ENCODE data around the gene SGK1. TPM values are rescaled to one million over a fixed set of nuclear protein-coding genes. Genes with fewer than 3 reads are reported as not detected.

The SGK1 gene
- polyA plus RNA-seq, 1 donor from 2014 or later: 10.3 TPM

- Histone ChIP-seq H4K20me1 (ENCODE audit: insufficient read depth) (no peaks in the 10 kb centered on the region), H3K9me3 (ENCODE audit: low read length) (no peaks in the 10 kb centered on the region), H3K4me3 (ENCODE audit: low read length) (no peak overlapping the region), H3K4me2 (ENCODE audit: low read length) (no peak overlapping the region), H3F3A (ENCODE audit: insufficient read depth, low read length, poor library complexity, severe bottlenecking) (no peaks in the 10 kb centered on the region), H3K36me3 (ENCODE audit: insufficient read depth, low read length) (no peaks in the 10 kb centered on the region), H3K27me3 (ENCODE audit: insufficient read depth, low read depth, low read length) (no peaks in the 10 kb centered on the region), H2AFZ (ENCODE audit: low read depth, low read length) (no peak overlapping the region), H3K79me2 (replicated peaks; ENCODE audit: insufficient read depth, low read length) (no peaks in the 10 kb centered on the region), H3K27ac (ENCODE audit: low read length) (no peak overlapping the region), H3K9me2 (ENCODE audit: insufficient read depth, low read length) (no peaks in the 10 kb centered on the region), H3K9ac (ENCODE audit: low read length) (no peak overlapping the region)
- no peak for TF ChIP-seq MXI1 (conservative IDR thresholded peaks at IDR 0.05; ENCODE audit: poor library complexity, severe bottlenecking)
- TF ChIP-seq CTCF (IDR thresholded peaks at IDR 0.05; ENCODE audit: poor library complexity, severe bottlenecking): no peak
- no peak for TF ChIP-seq EP300 (conservative IDR thresholded peaks at IDR 0.05; ENCODE audit: poor library complexity, severe bottlenecking)
- no peak for TF ChIP-seq RAD21 (conservative IDR thresholded peaks at IDR 0.05)
- no peak for TF ChIP-seq SMC3 (conservative IDR thresholded peaks at IDR 0.05; ENCODE audit: poor library complexity)
- no peak for TF ChIP-seq TAF1 (IDR thresholded peaks at IDR 0.05; ENCODE audit: low read depth)
- no peak for TF ChIP-seq EZH2 (IDR thresholded peaks at IDR 0.05; ENCODE audit: borderline replicate concordance, insufficient read depth, low read length, poor library complexity, severe bottlenecking)
- no peak for TF ChIP-seq POLR2AphosphoS5 (IDR thresholded peaks at IDR 0.05)
- no peak for TF ChIP-seq REST (IDR thresholded peaks at IDR 0.05; ENCODE audit: borderline replicate concordance)
Observed at GRCh38 chr6:134233180-134233955, 84.5 kb downstream of the SGK1 start.

GRCh38 chr6:134230940-134231339 is 87.0 kb downstream of the SGK1 start:
- Histone ChIP-seq H3K4me3 (ENCODE audit: low read length) (no peak overlapping the region), H3K36me3 (ENCODE audit: insufficient read depth, low read length) (no peaks in the 10 kb centered on the region), H2AFZ (ENCODE audit: low read depth, low read length) (no peak overlapping the region), H3K4me2 (ENCODE audit: low read length) (no peak overlapping the region), H3K79me2 (replicated peaks; ENCODE audit: insufficient read depth, low read length) (no peaks in the 10 kb centered on the region), H4K20me1 (ENCODE audit: insufficient read depth) (no peaks in the 10 kb centered on the region), H3K9ac (ENCODE audit: low read length) (no peak overlapping the region), H3F3A (ENCODE audit: insufficient read depth, low read length, poor library complexity, severe bottlenecking) (no peaks in the 10 kb centered on the region), H3K27ac (ENCODE audit: low read length) (no peak overlapping the region), H3K27me3 (ENCODE audit: insufficient read depth, low read depth, low read length) (no peaks in the 10 kb centered on the region), H3K9me3 (ENCODE audit: low read length) (no peaks in the 10 kb centered on the region), H3K9me2 (ENCODE audit: insufficient read depth, low read length) (no peaks in the 10 kb centered on the region)
- TF ChIP-seq REST (IDR thresholded peaks at IDR 0.05; ENCODE audit: borderline replicate concordance) (no peak), MXI1 (conservative IDR thresholded peaks at IDR 0.05; ENCODE audit: poor library complexity, severe bottlenecking) (no peak), POLR2AphosphoS5 (IDR thresholded peaks at IDR 0.05) (no peak), CTCF (IDR thresholded peaks at IDR 0.05; ENCODE audit: poor library complexity, severe bottlenecking) (no peak), TAF1 (IDR thresholded peaks at IDR 0.05; ENCODE audit: low read depth) (no peak), EZH2 (IDR thresholded peaks at IDR 0.05; ENCODE audit: borderline replicate concordance, insufficient read depth, low read length, poor library complexity, severe bottlenecking) (no peak), EP300 (conservative IDR thresholded peaks at IDR 0.05; ENCODE audit: poor library complexity, severe bottlenecking) (no peak), SMC3 (conservative IDR thresholded peaks at IDR 0.05; ENCODE audit: poor library complexity) (no peak), RAD21 (conservative IDR thresholded peaks at IDR 0.05) (no peak)
